Measurements from ENCODE around the gene CARMIL1. TPM values are rescaled to one million over a fixed set of nuclear protein-coding genes. Genes with fewer than 3 reads are reported as not detected.
"Not testable (repeated sequence)": the region's sequence is repeated elsewhere in the genome, so short reads cannot be mapped to it uniquely, and the experiment has no call there.

The CARMIL1 gene
- total RNA-seq, 1 experiment from 2014 or later = 5.6 TPM

DNA sequence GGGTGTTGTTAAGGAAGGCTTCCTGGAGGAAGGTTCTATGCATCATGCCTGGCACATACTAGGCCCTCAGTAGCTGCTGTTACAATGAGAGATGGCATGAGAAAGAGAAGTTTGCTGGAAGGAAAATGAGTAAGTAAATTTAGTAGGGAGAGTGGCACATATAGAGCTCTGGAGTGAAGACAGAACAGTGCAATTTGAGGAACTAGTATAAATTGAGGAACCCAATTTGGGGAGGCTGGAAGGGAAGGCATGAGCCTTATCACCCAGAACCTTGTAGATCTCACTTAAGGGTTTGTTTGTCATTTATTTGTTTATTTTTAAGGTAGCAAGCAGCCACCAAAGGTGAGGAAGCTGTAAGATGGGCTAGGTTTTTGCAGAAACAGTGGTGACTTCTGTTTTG lies 285.8 kb downstream of the CARMIL1 start:
- no peak for DNase-seq (ENCODE audit: low read depth)

DNA sequence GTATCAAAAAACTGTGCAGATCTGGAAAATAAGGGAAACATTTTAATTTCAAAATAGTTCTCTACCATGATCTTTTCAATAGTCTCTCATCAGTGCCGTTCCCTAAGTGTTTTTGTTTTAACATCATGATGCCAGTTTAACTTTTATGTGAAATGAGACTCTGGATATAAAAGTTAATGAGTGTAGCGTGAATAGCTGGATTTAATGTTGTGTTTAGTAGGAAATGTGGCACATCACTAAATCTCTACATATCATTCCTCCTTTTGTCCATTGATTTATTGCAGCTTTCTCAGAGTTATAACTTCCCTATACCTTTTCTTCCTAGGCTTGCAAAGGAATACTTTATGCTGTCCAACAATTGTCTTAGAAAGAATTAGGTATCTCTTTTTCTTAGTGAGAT lies 291.4 kb downstream of the CARMIL1 start:
- no peak for DNase-seq (ENCODE audit: low read depth)

DNA sequence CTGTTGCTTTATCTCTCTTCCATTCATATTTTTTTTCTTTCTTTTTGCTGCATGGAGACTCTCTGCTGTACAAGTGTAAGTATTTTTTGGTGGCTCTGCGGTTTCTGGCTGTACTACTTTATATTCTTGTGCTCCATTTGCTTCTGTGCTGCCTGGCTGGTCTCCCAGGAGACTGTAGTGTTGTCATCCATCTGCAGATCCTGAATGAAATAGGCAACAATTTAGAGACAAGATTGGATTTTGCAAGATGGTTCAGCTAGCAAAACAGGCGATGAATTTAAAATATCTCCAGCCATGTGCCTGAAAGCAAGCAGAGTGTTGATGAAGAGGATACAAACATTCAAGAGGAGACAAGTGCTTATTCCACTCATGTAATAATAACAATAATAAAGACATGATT lies 297.7 kb downstream of the CARMIL1 start:
- peak; percentile 7 for DNase-seq (ENCODE audit: low read depth)

DNA sequence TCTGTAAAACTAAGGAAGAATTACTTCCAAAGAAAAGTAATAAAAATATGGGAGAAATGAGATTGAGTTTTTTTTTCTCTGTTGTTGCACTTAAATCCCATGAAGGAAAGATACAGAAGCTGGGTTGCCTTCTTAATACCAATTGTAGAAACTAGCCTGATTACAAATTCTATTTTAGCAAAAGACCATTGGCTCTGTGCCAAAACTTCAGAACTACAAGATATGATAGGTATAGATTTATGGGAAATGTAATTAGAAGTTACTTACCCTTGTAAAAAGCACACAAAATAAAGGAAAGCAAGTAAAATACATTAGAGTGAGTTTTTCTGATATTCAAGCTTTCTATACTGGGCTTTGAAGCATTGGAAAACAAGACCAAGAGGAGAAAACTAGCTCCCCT lies 299.4 kb downstream of the CARMIL1 start:
- no peak for DNase-seq (ENCODE audit: low read depth)

DNA sequence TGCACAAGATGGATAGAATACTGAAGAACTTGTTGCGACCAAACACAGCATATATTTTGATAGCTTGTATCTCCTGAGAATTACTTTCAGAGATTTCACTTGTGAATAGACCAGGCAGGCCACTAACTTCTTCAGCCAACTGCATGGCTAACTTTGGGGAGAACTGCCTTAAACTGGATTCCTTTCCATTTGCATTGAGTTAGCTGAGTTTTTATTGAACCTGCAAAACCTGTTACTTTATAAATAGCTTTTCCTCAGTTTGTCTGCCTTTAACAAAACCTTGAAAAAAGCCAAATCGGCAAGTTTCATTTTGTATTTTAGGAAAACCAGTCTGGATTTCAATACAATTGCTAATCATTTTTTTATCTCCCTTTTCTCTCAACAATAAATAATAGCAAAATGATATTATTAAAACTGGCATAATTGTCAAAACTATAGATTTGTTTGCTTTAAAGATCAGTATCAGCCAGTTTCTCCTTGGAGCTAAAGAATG lies 300.3 kb downstream of the CARMIL1 start:
- DNase-seq (ENCODE audit: low read depth) = no peak

DNA sequence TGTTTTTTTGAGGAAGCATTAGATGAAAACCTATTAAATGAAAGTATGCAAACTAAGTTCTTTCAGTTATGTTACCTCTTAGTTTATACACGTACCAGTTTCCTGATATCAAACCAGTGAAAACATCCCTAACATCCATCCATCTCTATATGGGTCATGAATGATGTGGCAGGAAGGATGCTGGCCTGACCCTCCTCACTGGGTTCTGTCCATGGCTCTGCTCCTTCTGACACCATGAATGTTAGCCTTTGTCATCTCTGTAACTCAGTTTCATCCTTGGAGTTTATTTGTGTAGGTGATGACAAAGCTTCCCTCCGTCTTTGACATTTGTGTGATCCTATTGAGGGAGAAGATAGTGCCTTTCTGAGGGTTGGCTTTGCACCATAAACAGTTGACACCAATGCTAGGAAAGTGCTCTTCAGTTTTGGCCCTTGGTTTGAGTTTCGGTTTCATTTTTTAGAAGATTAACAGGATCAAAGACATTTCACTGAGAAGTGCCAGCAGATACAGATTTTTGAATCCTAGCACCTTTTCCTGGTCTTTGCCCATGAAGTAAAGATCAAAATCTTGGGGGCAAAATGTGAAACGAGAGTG lies 300.8 kb downstream of the CARMIL1 start:
- no peak for DNase-seq (ENCODE audit: low read depth)

DNA sequence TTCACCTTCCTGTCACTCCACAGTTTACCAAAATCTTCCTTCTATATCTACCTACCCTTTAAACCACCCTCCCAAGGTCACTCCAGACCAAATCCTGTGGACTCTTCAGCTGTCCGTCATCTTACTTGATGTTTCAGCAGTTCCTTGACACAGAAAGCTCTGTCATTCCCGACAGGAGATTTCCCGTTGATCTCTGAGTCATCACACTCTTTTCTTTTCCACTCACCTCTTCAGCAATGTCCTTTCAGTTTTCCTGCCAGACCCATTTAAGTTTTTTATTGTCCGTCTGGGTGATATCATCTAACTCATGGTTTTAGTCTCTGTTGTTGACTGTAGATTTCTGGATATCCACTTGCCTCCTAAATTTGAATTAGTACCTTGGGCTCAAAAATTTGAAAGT lies 302.9 kb downstream of the CARMIL1 start:
- DNase-seq (ENCODE audit: low read depth) = no peak

DNA sequence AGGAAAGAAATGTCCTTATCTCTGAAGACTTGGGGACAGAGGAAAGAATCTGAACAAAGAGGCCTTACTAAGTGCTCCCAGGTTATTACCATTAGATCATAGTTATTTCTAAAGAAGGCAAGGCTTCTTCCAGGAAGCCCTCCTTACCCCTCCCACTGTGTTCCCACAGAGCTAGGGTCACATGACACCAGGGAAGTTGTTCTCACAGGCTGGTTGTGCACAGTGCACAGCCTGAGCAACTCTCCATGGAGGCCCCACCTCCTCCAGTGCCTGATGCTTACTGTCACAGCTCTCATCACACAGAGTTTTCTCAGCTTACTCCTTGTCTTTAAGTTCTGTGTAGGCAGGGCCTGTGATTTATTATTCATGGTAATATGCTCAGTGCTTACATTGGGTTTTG lies 303.9 kb downstream of the CARMIL1 start:
- no peak for DNase-seq (ENCODE audit: low read depth)

DNA sequence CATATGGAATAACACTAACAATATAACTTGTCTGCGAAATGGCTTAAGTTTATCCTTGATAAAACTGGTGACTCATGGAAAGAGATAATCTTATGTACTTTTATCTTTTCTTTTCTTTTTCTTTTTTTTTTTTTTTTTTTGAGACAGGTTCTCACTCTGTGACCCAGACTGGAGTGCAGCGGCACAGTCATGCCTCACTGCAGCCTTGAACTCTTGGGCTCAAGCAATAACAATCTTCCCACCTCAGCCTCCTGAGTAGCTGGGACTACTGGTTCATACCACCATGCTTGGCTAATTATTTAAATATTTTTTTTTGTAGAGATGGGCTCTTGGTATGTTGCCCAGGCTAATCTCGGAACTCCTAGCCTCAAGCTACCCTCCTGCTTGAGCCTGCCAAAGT lies 304.7 kb downstream of the CARMIL1 start:
- DNase-seq (ENCODE audit: low read depth) = no peak

DNA sequence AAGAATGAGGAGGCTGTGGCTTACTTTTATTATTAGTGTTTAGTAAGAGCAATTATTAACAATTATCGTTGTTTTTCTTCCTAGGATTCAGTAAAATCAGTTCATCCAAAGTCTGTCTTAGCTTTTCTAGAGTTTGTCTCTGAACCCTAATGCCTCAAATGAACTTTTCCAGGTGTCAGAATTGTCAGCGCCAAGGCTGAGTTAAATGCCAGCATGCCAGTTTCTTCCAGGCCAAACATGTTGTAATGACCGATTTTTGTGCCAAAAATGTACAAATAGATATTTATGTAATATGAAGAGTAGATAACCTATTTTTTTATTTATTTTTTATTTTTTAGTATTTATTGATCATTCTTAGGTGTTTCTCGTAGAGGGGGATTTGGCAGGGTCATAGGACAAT lies 306.1 kb downstream of the CARMIL1 start:
- no peak for DNase-seq (ENCODE audit: low read depth)

DNA sequence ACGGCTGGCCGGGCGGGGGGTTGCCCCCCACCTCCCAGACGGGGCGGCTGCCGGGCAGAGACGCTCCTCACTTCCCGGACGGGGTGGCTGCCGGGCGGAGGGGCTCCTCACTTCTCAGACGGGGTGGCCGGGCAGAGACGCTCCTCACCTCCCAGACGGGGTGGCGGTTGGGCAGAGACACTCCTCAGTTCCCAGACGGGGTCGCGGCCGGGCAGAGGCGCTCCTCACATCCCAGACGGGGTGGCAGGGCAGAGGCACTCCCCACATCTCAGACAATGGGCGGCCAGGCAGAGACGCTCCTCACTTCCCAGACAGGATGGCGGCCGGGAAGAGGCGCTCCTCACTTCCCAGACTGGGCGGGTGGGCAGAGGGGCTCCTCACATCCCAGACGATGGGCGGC lies 306.9 kb downstream of the CARMIL1 start:
- DNase-seq (ENCODE audit: low read depth) = not testable (repeated sequence)

DNA sequence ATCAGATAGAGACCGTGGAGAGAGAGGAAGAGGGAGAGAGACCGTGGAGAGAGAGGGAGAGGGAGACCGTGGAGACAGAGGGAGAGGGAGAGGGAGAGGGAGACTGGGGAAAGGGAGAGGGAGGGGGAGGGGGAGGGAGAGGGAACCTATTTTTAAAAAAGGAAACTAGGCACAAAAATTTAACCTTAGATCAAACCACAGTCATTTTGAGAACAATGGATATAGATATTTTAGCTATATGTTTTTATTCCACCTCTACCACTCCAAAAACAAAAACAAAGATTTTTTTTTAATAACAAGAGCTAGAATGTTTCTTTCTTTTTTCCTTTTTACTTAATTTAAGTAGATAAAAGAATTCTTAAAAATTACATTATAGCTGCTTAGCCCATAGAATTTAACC lies 307.8 kb downstream of the CARMIL1 start:
- no peak for DNase-seq (ENCODE audit: low read depth)

DNA sequence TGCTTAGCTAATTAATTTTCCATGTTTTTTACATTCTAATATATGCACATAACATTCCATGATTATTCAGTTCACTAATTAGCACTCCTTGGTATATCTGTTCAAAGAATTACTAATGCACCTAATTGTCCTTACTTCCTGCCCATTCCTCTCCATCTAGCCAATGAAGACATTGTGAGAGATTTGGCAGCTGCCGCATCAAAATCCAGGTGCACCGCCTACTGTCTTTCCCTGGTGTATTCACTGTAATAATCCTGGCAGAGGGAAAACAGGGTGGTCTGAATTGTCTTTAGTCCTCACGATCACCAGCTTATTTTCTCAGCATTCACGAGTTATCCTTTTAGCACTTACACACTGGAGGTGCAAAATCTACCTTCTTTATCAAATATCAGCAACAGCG lies 311.8 kb downstream of the CARMIL1 start:
- DNase-seq (ENCODE audit: low read depth) = no peak

DNA sequence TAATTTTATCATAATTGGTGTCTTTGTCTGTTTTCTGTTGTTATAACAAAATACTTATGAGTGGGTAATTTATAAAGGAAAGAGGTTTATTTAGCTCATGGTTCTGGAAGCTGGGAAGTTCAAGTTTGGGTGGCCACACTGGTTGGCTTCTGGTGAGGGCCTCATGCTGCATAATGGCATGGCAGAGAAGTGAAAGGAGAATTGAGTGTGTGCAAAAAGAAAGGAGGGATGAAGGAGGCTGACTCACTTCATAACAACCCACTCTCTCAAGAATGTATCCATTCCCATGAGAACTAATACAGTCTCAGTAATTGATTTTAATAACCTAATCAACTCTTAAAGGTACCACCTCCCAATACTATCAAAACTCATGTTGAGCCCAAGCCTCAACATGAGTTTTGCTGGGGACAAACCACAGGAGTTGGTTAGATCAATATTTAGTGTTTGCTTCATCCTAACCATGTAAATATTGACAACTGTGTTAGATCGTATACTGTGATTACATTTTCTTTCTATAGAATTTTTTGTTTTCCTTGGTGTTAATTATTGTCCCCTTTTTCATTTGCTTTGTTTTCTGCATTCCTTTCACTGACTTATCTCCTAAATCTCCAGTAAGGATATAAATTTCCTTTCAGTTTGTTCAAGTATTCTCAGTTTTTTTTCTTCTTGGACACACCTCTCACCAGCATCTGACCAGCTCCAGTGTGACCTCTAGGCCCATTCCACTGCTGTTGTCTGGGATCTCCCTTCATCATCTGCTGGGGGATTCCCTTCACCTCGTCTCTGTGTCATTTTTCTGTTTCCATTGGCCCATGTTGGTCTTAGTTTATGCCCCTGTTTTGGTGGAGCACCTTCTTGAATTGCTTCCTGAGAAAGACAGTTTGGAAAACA lies 318.0 kb downstream of the CARMIL1 start:
- no peak for DNase-seq (ENCODE audit: low read depth)

DNA sequence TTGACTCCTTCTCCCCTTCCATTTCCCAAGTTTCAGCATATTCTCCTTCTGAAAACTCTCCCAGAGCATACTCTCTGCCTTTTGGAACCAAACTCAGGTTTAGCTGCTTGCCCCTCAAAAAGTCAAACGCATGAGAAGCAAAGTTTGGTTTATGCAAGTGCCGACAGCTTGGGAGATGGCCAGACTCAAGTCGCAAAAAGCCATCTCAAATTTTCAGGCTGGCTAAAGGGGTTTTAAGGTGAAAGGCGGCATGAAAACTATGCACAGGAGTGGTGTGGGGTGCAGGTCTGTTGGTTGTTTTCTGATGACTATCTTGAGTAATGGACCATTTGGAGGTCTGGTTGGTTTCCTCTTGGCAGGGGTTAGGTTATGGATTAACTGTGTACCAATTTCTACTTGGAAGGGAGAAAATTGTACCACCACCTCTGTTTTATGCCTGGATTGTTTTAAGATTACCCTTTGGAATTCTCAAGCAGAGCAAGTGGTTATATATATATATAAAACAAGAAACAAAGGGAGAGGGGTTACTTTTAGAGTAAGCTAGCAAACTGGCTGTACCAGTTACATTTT lies 320.4 kb downstream of the CARMIL1 start:
- no peak for DNase-seq (ENCODE audit: low read depth)

DNA sequence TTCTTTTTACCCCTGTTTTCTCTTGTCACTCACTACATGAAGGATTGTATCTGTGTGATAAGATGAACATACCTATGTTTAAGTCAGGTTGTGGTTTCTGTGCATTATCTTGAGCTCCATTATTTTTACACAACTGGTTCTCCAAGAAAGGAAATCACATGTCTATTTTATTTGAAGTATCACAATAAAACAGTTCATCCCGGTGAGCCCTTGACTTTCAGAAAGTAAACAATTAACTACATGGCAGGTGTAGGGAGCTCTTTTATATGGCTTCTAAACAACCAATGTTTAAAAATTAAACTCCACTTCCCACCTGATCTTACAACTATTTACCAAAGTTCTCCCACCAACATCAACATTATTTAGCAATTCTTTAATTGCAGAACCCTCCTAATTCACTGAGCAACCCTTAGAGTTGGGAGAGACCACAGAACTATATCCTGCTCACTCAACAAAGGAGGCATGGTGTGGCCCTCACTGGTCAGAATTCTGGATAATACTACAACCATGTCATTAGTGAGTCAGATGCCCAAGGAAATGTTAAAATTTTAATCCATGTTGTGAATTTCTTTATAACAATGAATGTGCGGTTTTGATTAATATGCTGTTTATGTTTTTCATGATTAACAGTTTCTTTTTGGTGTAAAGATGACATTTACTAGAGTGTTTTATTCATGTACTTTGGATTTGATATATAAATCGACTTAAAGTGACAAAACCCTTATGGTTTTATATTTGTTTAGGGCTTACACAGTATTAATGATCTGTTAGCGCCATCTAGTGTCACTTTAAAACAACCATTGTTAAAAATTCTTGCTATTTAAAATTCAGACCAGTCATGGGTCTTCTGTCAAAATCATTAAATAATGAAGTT lies 322.9 kb downstream of the CARMIL1 start:
- DNase-seq (ENCODE audit: low read depth) = peak; percentile 60

DNA sequence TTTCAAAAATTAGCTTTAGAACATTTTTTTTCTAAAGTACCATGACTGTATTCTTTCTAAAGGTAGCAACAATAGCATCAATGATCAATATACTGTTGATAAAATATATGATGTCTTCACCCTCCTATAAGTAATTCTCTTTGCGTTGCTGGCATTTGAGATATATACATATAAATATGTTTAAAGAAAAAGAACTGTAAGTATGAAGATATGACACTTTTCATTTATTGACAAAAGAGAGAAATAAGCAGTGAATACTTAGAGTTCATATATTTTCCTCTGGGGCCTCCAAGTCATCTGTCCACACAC lies 323.5 kb downstream of the CARMIL1 start:
- DNase-seq (ENCODE audit: low read depth) = no peak

DNA sequence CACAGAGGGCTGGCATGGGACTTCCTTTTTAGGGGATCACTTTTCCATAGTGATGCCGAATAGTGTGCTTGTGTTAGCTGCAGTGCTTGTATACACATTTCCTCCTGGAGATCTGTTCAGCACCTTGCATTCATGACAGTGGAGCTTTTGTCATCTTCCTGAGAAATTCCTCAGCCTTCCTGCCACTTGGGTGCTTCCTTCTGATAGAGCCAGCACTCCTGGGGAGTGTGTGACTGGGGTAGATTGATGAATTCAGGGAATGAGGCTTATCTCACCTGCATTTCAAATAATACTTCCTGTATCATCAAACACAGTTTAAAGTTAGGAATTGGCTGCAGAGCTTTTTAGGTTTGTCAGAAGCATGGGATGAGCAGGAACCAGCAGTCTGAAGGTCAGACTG lies 324.1 kb downstream of the CARMIL1 start:
- no peak for DNase-seq (ENCODE audit: low read depth)

DNA sequence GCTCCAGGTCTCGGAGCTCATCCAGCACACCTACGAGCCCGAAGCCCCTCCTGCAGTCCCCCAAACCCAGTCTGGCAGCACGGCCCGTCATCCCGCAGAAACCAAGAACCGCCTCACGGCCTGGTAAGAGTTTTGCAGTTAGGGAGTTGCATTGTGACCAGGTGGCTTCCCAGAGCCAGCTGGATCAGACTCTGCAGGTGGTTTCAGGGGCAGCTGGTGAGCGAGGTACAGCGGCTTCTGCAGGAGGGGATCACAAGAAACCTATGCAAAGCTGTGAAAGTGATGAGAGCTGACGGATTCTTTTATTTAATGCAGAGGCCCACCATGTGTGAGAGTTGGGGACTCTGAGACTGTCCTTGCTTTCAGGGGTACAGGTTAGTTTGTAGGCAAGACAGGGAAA lies 327.0 kb downstream of the CARMIL1 start:
- DNase-seq (ENCODE audit: low read depth) = no peak

DNA sequence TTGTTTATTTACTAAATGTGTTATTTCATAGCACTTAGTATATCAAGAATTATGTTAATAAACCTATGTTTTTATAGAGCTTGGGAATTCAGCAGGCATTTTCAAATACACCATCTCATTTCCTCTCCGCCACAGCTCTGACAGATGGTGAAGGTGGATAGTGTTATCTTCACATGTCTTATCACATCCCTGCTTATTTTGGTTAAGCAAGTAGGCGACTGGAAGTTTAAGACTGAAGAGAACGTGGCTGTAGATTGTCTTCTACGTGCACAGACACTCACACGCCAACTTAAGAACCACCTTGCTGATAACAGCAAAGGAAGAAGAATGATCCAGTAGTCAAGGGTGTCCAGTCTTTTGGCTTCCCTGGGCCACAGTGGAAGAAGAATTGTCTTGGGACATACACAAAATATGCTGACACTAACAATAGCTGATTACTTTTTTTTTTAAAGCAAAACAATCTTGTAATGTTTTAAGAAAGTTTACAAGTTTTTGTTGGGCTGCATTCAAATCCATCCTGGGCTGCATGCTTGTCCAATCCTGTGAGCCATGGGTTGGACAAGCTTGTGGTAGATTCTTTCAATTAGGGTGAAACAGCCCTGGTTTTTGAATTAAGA lies 329.5 kb downstream of the CARMIL1 start:
- no peak for DNase-seq (ENCODE audit: low read depth)

DNA sequence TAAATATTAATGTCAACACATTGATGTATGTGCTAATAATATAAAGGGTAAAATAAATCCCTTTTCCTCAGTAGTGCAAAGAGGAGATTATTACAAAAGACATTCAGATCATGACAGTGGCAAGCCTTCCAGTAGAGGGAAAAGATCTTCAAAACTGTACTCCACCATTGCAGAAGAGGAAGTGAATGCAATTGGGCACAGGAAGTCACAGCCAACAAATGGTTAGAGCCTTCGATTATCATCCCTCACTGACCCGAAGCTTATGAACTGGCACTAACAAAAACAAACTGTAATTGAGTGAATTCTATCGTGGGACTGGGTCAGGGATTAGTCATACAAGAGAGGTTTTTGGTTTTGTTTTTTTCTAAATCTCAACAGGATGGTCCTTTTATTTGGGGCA lies 333.5 kb downstream of the CARMIL1 start:
- peak; percentile 19 for DNase-seq (ENCODE audit: low read depth)

DNA sequence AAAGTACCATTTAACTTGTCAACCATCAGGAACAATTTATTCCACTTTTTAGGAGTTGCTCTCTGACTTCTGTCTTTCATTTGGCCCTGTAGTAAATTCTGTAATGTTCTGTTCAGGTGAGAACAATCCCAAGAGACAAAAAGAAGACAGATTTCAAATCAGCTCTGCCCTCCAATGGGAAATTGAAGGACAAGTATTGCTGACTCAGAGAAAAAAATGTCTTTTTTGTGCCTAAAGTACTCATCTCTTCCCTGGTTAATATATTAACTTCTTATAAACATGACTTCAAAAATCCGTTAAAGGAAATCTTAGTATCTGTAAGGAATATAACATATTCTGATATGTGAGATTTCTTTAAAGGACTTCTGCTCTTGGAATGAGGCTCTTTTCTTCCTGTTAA lies 334.2 kb downstream of the CARMIL1 start:
- no peak for DNase-seq (ENCODE audit: low read depth)

Data from LHCN-M2 (cell line).